ENCODE results near the gene SLC2A5.

SLC2A5 gene

GRCh38 chr1:9061252-9061960 is 8.0 kb downstream of the SLC2A5 start:
- DNase-seq: no peak

GRCh38 chr1:9059891-9060744 is 9.3 kb downstream of the SLC2A5 start:
- DNase-seq: no peak

GRCh38 chr1:9058465-9058864 is 11.0 kb downstream of the SLC2A5 start:
- no peak for DNase-seq

GRCh38 chr1:9057851-9058250 is 11.6 kb downstream of the SLC2A5 start:
- DNase-seq: no peak

DNA sequence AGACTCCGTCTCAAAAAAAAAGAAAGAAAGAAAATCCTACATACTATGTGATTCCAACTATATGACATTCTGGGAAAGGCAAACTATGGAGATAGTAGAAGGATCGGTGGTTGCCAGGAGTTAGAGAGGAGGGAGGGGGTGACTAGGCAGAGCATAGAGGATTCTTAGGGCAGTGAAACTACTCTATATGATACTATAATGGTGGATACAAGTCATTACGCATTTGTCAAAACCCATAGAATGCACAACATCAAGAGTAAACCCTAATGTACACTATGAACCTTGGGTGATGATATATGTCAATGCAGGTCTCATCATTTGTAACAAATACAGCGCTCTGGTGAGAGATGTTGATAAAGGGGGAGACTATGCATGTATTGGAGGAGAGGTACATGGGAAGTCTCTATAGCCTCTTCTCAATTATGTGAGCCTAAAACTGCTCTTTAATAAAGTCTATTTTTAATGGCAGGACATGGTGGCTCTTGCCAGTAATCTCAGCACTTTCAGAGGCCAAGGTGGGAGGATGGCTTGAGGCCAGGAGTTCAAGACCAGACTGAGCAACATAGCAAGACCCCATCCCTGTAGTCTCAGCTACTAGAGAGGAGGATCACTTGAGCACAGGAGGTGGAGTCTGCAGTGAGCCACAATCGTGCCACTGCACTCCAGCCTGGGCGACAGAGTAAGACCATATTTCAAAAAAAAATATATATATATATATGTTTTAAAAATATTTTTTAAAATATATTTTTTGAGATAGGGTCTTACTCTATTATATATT is 17.0 kb downstream of the SLC2A5 start:
- no peak for DNase-seq

- DNase-seq: no peak
Observed at GRCh38 chr1:9051379-9051778, 18.1 kb downstream of the SLC2A5 start.

DNA sequence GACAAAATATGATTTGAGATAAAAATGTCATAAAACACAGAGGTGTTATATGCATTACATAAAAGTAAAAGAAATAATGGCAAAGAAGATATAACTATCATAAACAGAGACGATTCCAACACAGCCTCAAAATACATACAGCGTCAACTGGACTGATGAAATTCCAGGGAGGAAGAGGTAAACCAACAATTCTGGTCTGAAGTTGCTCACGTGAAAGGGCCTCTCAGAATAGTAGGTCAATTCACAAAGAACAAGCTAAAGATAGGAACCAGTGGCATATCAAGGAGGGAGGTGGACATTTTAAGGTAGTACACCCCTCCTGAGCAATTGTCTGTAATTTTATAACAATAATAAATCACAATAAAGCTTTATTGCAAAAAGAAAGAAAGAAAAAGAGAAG is 18.6 kb downstream of the SLC2A5 start:
- DNase-seq: no peak

DNA sequence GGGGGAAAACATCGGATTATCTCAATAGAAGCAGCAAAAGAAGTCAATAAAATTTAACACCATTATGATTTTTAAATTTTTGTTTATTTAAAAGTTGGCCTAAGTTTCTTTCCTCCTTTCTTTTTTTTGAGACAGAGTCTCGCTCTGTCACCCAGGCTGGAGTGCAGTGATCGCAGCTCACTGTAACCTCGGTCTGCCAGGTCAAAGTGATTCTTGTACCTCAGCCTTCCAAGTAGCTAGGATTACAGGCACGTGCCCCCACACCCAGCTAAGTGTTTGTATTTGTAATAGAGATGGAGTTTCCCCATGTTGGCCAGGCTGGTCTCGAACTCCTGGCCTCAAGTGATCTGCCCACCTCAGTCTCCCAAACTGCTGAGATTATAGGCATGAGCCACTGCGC is 20.9 kb downstream of the SLC2A5 start:
- DNase-seq: no peak

- no peak for DNase-seq
Observed at GRCh38 chr1:9047019-9047418, 22.4 kb downstream of the SLC2A5 start.

GRCh38 chr1:9045861-9046510 is 23.4 kb downstream of the SLC2A5 start:
- no peak for DNase-seq

GRCh38 chr1:9044236-9044635 is 25.2 kb downstream of the SLC2A5 start:
- DNase-seq: no peak

GRCh38 chr1:9042272-9042671 is 27.2 kb downstream of the SLC2A5 start:
- DNase-seq: no peak

DNA sequence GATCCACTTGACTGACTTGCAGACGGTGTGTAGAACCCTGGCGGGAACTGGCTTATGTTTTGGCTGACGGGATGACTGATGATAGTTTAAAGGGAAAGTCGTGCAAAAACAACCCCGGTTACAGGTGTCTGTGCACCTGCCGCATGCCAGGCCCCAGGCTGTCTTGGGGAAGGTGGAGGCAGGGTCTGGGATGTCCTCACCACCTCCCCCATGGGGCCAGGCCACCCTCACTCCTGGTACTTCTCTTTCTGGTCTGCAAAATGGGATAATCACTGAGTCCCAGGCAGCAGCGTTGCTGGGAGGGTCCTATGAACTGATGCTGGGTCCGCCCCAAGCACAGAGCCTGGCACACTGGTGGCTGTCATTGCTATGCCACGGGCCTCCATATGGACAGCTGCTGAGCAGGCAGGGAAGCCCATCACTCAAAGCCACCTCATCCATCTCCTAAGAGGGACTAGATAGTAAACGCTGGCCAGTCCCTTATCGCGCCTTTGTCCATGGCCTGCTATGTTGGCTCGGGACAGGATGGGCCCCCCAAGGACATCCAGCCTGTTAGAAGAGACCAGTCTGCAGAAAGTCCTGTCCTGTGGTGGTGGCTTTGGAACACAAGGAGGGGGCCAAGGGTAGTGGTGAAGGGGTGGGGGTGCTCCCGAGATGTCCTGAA is 28.2 kb downstream of the SLC2A5 start:
- DNase-seq: no peak

DNA sequence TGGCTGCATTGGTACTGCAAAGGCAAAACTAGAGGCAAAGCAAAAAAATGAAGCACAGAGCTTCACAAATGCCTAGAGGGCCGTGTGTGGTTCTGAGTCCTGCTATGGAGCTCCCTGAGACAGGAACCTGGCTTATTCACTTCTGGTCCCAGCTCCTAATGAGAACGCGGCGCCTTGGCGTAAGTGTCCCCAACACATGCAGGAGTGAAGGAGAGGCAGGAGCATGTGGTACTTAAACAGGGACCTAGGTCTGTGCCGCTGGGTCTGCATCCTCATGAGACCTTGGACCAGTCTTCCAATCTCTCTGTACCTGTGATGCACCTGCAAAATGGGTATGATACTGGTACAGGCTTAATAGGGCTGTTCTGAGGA is 28.8 kb downstream of the SLC2A5 start:
- no peak for DNase-seq

DNA sequence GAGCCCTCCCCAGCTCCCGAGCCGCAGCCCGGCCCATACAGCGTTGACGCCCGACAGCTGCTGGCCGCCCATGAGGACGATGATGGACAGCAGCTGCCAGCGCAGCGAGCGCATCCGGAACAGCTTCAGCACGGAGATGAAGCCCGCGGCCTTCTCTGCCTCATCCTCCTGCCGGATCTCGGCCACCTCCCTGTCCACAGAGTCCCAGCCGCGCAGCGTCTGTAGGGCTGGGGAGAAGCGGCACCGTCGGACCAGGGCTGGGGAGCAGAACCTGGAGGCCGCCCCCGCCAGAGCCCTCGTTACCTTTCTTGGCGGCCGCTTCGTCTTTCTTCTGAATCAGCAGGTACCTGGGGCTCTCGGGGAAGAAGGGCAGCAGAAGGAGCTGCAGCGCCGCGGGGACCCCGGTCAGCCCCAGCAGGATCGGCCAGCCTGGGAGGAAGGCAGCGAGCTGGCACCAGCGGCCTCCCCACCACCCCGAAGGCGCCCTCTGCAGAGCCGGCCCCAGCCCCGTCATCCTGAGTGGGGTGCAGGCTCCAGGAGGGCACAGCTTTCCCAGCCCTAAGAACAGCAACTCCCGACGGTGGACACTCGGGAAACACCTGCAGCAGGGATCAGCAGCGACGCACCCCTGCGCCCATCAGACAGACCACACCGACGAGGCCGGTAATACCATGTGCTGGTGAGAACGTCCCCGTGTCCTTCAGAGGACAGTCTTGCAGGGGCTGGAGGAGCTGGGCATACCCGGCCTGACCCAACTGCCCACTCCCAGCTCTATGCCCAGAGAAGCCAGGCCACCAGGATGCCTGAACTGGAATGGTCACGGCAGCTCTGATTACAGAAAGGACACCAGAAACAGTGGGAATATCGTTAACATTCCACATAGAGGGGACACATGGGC is 29.4 kb downstream of the SLC2A5 start:
- DNase-seq: no peak

DNA sequence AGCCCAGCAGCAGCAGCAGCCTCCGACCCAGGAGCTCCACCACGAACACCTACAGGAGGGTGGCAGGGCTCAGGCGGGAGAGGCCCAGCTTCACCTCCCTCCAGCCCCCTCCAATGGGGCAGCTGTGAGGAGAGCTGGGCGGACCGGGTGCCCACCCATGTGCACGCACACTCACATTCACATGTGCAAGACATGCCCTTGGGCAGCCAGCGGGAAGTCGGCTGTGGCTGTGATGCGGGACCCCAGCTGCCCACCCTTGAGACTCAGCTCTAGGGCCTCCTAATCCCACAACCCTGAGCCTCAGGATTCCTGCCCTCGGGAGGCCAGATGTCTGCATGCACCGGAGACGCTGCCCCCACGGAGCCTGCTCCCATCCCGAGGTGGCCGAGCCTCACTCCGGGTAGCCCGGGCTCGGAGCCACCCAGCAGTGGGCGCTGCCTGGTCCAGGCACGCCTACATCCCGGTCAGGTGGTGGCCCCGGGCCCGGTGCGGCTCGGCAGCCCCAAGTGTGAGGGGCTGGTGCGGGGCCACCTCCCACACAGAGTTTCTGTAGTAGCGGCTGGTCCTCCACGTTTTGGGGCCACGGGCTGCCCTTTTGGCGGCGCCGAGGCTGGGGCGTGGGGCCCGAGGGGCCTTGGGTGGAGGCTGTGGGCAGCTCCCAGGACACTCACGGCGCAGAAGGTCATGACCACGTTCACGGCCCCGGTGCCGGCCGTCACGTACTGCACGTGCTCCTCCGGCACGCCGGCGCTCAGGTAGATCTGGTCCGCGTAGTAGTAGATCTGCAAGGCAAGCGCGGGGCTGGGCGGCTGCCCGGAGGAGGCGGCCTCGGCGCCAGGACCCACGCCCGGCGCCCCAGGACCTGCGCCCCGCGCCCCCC is 30.3 kb downstream of the SLC2A5 start:
- no peak for DNase-seq

- no peak for DNase-seq
Observed at GRCh38 chr1:9038338-9038650, 31.1 kb downstream of the SLC2A5 start.

GRCh38 chr1:9037476-9038337 is 31.7 kb downstream of the SLC2A5 start:
- no peak for DNase-seq

GRCh38 chr1:9035226-9035625 is 34.2 kb downstream of the SLC2A5 start:
- no peak for DNase-seq

DNA sequence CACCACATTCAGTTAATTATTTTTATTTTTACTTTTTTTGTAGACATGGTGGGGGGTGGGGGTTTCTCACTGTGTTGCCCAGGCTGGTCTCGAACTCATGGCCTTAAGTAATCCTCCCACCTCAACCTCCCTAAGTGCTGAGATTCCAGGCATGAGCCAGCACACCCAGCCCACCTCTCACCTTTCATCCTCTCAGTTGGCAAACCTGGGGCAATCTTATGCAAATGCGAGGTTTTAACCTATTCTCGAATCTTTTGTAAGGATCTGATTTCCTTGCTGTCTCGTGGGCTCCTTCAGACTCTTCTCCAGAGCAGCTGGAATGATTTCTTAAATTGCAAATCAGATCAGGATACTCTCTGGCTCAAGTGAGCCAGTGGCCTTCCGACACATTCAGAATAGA is 36.1 kb downstream of the SLC2A5 start:
- no peak for DNase-seq
